PC-9 (cell line): ENCODE results near the gene USP43. TPM values are rescaled to one million over a fixed set of nuclear protein-coding genes. Genes with fewer than 3 reads are reported as not detected.
A peak's percentile ranks its signal among the peaks of the same experiment; 100 is the strongest.

Source experiments
- BruUV-seq: library from RNA; stranded (reverse); fragments of 400-500 nt; replicated peaks from 2 replicates; lab custom pipeline; 2021; lab: Mats Ljungman, UMichigan
- CTCF ChIA-PET: fragments of 300-600 bp; sonication (Branson Sonifier 250); formaldehyde crosslinking; loops from one replicate; lab custom pipeline; 2022; ENCODE audit warnings: antibody characterized with exemption; lab: Charles Lee
- POLR2A ChIA-PET: fragments of 300-600 bp; sonication (Branson Sonifier 250); formaldehyde crosslinking; loops from one replicate; lab custom pipeline; 2022; ENCODE audit warnings: antibody characterized with exemption; ENCODE audit not compliant: unreplicated experiment; lab: Charles Lee
- DNase-seq, 2 experiments: peaks; one replicate each; pipeline versions ENCODE4 v3.0.0 to v3.0.0-alpha.2; 2015 to 2022; ENCODE audit warnings: mixed read lengths in 1 of 2
- H2AFZ ChIP-seq: fragments of 200-600 bp; sonication (generic); 2 replicates; pipeline ENCODE4 v1.8.1; 2017; ENCODE audit warnings: antibody characterized with exemption
- H3F3A ChIP-seq: fragments of 200-600 bp; sonication (generic); 2 replicates; pipeline ENCODE4 v1.8.1; 2017; ENCODE audit warnings: antibody characterized with exemption, mild to moderate bottlenecking, low read depth; ENCODE audit not compliant: insufficient read depth
- H3K27ac ChIP-seq: fragments of 200-600 bp; sonication (generic); 2 replicates; pipeline ENCODE4 v1.6.1; 2016; ENCODE audit warnings: mixed run types
- H3K27me3 ChIP-seq: fragments of 200-600 bp; sonication (generic); 2 replicates; pipeline ENCODE4 v1.6.1; 2016; ENCODE audit warnings: low read depth, mixed run types; ENCODE audit not compliant: insufficient read depth
- H3K36me3 ChIP-seq: fragments of 200-600 bp; sonication (generic); 2 replicates; pipeline ENCODE4 v1.6.1; 2016; ENCODE audit warnings: low read depth, mixed run types
- H3K4me1 ChIP-seq: fragments of 200-600 bp; sonication (generic); replicated peaks from 2 replicates; pipeline ENCODE4 v1.6.1; 2016; ENCODE audit warnings: mixed run types; ENCODE audit not compliant: insufficient read depth
- H3K4me2 ChIP-seq: fragments of 200-600 bp; sonication (generic); 2 replicates; pipeline ENCODE4 v1.6.1; 2017; ENCODE audit warnings: mixed run types
- H3K4me3 ChIP-seq: fragments of 200-600 bp; sonication (generic); 2 replicates; pipeline ENCODE4 v1.6.1; 2016; ENCODE audit warnings: mixed run types
- H3K79me2 ChIP-seq: fragments of 200-600 bp; sonication (generic); 2 replicates; pipeline ENCODE4 v1.6.1; 2017; ENCODE audit warnings: low read depth, mixed run types
- H3K9me2 ChIP-seq: fragments of 200-600 bp; sonication (generic); 2 replicates; pipeline ENCODE4 v1.8.1; 2017; ENCODE audit warnings: mild to moderate bottlenecking; ENCODE audit not compliant: insufficient read depth
- H3K9me3 ChIP-seq: fragments of 200-600 bp; sonication (generic); 2 replicates; pipeline ENCODE4 v1.8.1; 2016; ENCODE audit warnings: low read depth; ENCODE audit not compliant: insufficient read depth
- H4K20me1 ChIP-seq: fragments of 200-600 bp; sonication (generic); 2 replicates; pipeline ENCODE4 v1.8.1; 2017; ENCODE audit not compliant: insufficient read depth
- EZH2 ChIP-seq: fragments of 200-600 bp; sonication (generic); IDR thresholded peaks from 2 replicates; pipeline ENCODE4 v1.8.0; 2017; ENCODE audit warnings: antibody characterized with exemption, low read depth
- intact Hi-C: fragments of 100-400 bp; cut with micrococcal nuclease; formaldehyde crosslinking; loops from one replicate; pipeline ENCODE4 v1.10.0; 2022; ENCODE audit not compliant: unreplicated experiment
- total RNA-seq: library from RNA; stranded (reverse); gene quantifications from 2 replicates; pipeline ENCODE4 v1.2.3, GENCODE V29; 2021
- TF ChIP-seq, protein P1 (sequence below): fragments of 200-600 bp; sonication (generic); conservative IDR thresholded peaks from 2 replicates; pipeline ENCODE4 v1.6.1; 2017; ENCODE audit warnings: mixed run types, antibody characterized with exemption, mild to moderate bottlenecking, moderate library complexity

USP43 gene
- total RNA-seq, 1 experiment from 2014 or later, result 16.0 TPM

GRCh38 chr17:9676084-9676483 lies 30.8 kb downstream of the USP43 start:
- Histone ChIP-seq H3K36me3 (peaks cover 13% of the 10 kb centered on the region; the same call in 1 of the 2 replicates), H3F3A (peaks cover 21% of the 10 kb centered on the region), H3K4me1 (peaks cover 25% of the 10 kb centered on the region), H3K79me2 (no peaks in the 10 kb centered on the region), H3K27ac (peak overlapping the region; percentile 83), H3K9me2 (no peaks in the 10 kb centered on the region), H3K27me3 (no peaks in the 10 kb centered on the region), H3K4me3 (no peak overlapping the region), H3K9me3 (peaks cover 5% of the 10 kb centered on the region; the same call in 1 of the 2 replicates), H3K4me2 (0 out of 2 replicates have a peak overlapping the region, but pooled peaks have one; percentile 29), H2AFZ (no peak overlapping the region), H4K20me1 (no peaks in the 10 kb centered on the region)
- CTCF ChIA-PET, result no interaction called here
- intact Hi-C loops, result no loop called here
- POLR2A ChIA-PET, result interaction anchor here (0.6 to 1.2 kb wide), 2 partner anchors 31 to 98 kb away, joined by 4 to 7 read pairs; partner anchors contain the start of gene USP43
- DNase-seq, result no peak
- TF ChIP-seq, protein P1, sequence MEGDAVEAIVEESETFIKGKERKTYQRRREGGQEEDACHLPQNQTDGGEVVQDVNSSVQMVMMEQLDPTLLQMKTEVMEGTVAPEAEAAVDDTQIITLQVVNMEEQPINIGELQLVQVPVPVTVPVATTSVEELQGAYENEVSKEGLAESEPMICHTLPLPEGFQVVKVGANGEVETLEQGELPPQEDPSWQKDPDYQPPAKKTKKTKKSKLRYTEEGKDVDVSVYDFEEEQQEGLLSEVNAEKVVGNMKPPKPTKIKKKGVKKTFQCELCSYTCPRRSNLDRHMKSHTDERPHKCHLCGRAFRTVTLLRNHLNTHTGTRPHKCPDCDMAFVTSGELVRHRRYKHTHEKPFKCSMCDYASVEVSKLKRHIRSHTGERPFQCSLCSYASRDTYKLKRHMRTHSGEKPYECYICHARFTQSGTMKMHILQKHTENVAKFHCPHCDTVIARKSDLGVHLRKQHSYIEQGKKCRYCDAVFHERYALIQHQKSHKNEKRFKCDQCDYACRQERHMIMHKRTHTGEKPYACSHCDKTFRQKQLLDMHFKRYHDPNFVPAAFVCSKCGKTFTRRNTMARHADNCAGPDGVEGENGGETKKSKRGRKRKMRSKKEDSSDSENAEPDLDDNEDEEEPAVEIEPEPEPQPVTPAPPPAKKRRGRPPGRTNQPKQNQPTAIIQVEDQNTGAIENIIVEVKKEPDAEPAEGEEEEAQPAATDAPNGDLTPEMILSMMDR, result peak; percentile 45; the same call in 1 of the 2 replicates
- no peak for TF ChIP-seq EZH2
- TSS peak; percentile 86 for BruUV-seq

DNA sequence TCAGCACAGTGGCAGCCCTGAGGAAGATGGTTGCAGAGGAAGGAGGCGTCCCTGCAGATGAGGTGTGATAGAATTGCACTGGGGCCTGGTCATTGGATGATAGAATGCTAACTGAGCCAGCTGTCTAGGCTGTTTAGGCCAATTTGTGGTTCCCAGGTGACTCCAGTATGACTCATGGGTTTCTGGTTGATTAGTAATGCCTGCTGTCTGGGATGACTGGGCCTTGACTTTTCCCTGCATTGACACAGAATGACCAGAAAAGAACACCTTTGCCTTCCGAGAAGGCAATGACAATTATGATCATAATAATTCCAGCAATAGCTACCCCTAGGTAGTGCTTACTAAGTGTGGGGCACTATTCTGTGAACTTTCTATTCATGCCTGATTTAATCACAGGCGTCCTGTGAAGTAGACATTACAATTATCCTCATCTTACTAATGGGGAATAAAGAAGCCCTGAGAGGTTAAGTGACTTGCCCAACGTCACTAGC lies 31.5 kb downstream of the USP43 start:
- intact Hi-C loops, result loop anchor here (1.0 kb wide), 3 partner anchors 29 to 125 kb away; no protein-coding TSS in a partner anchor
- H4K20me1 ChIP-seq, result no peaks in the 10 kb centered on the region
- H3K27me3 ChIP-seq, result no peaks in the 10 kb centered on the region
- H3F3A ChIP-seq, result peaks cover 21% of the 10 kb centered on the region
- no peaks in the 10 kb centered on the region for H3K9me2 ChIP-seq
- CTCF ChIA-PET, result interaction anchor here (0.6 to 1.2 kb wide), 4 partner anchors 8 to 100 kb away, joined by 3 to 11 read pairs (median 3); no protein-coding TSS in a partner anchor
- peaks cover 13% of the 10 kb centered on the region; the same call in 1 of the 2 replicates for H3K36me3 ChIP-seq
- BruUV-seq, result no TSS peak
- no peak for TF ChIP-seq EZH2
- TF ChIP-seq, protein P1, result no peak
- H2AFZ ChIP-seq, result no peak overlapping the region
- no peaks in the 10 kb centered on the region for H3K79me2 ChIP-seq
- POLR2A ChIA-PET, result interaction anchor here (0.6 to 1.2 kb wide), 6 partner anchors 8 to 1843 kb away, joined by 3 to 8 read pairs (median 4); partner anchors contain the start of genes KDM6B and USP43
- H3K27ac ChIP-seq, result peak overlapping the region; percentile 83
- DNase-seq, result peak; percentile 83 to 91
- H3K4me2 ChIP-seq, result peak overlapping the region; percentile 51
- H3K9me3 ChIP-seq, result peaks cover 5% of the 10 kb centered on the region; the same call in 1 of the 2 replicates
- H3K4me3 ChIP-seq, result no peak overlapping the region
- peaks cover 25% of the 10 kb centered on the region for H3K4me1 ChIP-seq

- no TSS peak for BruUV-seq
- H3K27ac ChIP-seq, result peak overlapping the region; percentile 83
- intact Hi-C loops, result loop anchor here (1.0 kb wide), 3 partner anchors 29 to 125 kb away; no protein-coding TSS in a partner anchor
These were observed 32.1 kb downstream of the USP43 start for GRCh38 chr17:9677411-9677810.

More at GRCh38 chr17:9677411-9677810, 32.1 kb downstream of the USP43 start:
- CTCF ChIA-PET, result interaction anchor here (0.8 to 1.2 kb wide), 4 partner anchors 9 to 100 kb away, joined by 3 read pairs; no protein-coding TSS in a partner anchor
- H3K9me3 ChIP-seq, result peaks cover 5% of the 10 kb centered on the region; the same call in 1 of the 2 replicates
- no peaks in the 10 kb centered on the region for H3K9me2 ChIP-seq
- H3K36me3 ChIP-seq, result peaks cover 13% of the 10 kb centered on the region; the same call in 1 of the 2 replicates
- H3K4me2 ChIP-seq, result peak overlapping the region; percentile 51; the same call in 1 of the 2 replicates
- H3K4me3 ChIP-seq, result no peak overlapping the region
- H3F3A ChIP-seq, result peaks cover 21% of the 10 kb centered on the region
- POLR2A ChIA-PET, result interaction anchor here (0.6 to 1.2 kb wide), 7 partner anchors 9 to 1843 kb away, joined by 3 to 8 read pairs (median 4); partner anchors contain the start of genes KDM6B, SLC25A35 and USP43
- peaks cover 25% of the 10 kb centered on the region for H3K4me1 ChIP-seq
- TF ChIP-seq, protein P1, result no peak
- no peak for TF ChIP-seq EZH2
- no peaks in the 10 kb centered on the region for H3K79me2 ChIP-seq
- no peaks in the 10 kb centered on the region for H3K27me3 ChIP-seq
- H4K20me1 ChIP-seq, result no peaks in the 10 kb centered on the region
- DNase-seq, result peak in 1 of 2 experiments; percentile 51
- H2AFZ ChIP-seq, result no peak overlapping the region
